Jurkat, Clone E6-1 (cell line): Measurements from ENCODE around the gene SYT13.
"Not testable (repeated sequence)": the region's sequence is repeated elsewhere in the genome, so short reads cannot be mapped to it uniquely, and the experiment has no call there.

Experiments used
- DNase-seq: peaks from one replicate; pipeline ENCODE4 v3.0.0-alpha.2; 2011; ENCODE audit warnings: low read depth, low spot score
- H3K4me3 ChIP-seq: 2 replicates; pipeline ENCODE4 v1.5.1; 2011; ENCODE audit warnings: mild to moderate bottlenecking, low read length, control low read depth, moderate library complexity

Gene SYT13

GRCh38 chr11:45316258-45316657 is 30.1 kb upstream of the SYT13 start:
- no peak for DNase-seq
- no peak overlapping the region for H3K4me3 ChIP-seq

GRCh38 chr11:45314900-45315299 is 28.8 kb upstream of the SYT13 start:
- DNase-seq, result no peak
- no peak overlapping the region for H3K4me3 ChIP-seq

- no peak for DNase-seq
- no peak overlapping the region for H3K4me3 ChIP-seq
Observed at GRCh38 chr11:45313171-45313865, 27.2 kb upstream of the SYT13 start.

GRCh38 chr11:45305874-45306623 is 19.9 kb upstream of the SYT13 start:
- no peak for DNase-seq
- H3K4me3 ChIP-seq, result no peak overlapping the region

GRCh38 chr11:45304992-45305335 is 18.8 kb upstream of the SYT13 start:
- H3K4me3 ChIP-seq, result no peak overlapping the region

GRCh38 chr11:45304111-45304991 is 18.2 kb upstream of the SYT13 start:
- DNase-seq, result no peak
- H3K4me3 ChIP-seq, result no peak overlapping the region

More at GRCh38 chr11:45304992-45305335, 18.8 kb upstream of the SYT13 start:
- DNase-seq, result no peak

GRCh38 chr11:45303316-45303715 is 17.2 kb upstream of the SYT13 start:
- DNase-seq, result no peak
- no peak overlapping the region for H3K4me3 ChIP-seq

- no peak overlapping the region for H3K4me3 ChIP-seq
- no peak for DNase-seq
Observed at GRCh38 chr11:45301537-45302246, 15.6 kb upstream of the SYT13 start.

- no peak overlapping the region for H3K4me3 ChIP-seq
- no peak for DNase-seq
Observed at GRCh38 chr11:45300715-45301114, 14.6 kb upstream of the SYT13 start.

- DNase-seq, result no peak
- H3K4me3 ChIP-seq, result no peak overlapping the region
Observed at GRCh38 chr11:45298718-45299117, 12.6 kb upstream of the SYT13 start.

GRCh38 chr11:45296075-45296474 is 9.9 kb upstream of the SYT13 start:
- no peak overlapping the region for H3K4me3 ChIP-seq
- DNase-seq, result no peak

GRCh38 chr11:45294499-45294898 is 8.4 kb upstream of the SYT13 start:
- no peak for DNase-seq
- H3K4me3 ChIP-seq, result no peak overlapping the region

GRCh38 chr11:45293566-45294192 is 7.5 kb upstream of the SYT13 start:
- peak; percentile 72 for DNase-seq
- not testable (repeated sequence) for H3K4me3 ChIP-seq

- no peak overlapping the region for H3K4me3 ChIP-seq
- DNase-seq, result no peak
Observed at GRCh38 chr11:45290586-45290985, 4.4 kb upstream of the SYT13 start.

GRCh38 chr11:45289369-45289768 is 3.2 kb upstream of the SYT13 start:
- no peak for DNase-seq
- no peak overlapping the region for H3K4me3 ChIP-seq

GRCh38 chr11:45288339-45288738 is 2.2 kb upstream of the SYT13 start:
- H3K4me3 ChIP-seq, result no peak overlapping the region
- no peak for DNase-seq

- DNase-seq, result no peak
- H3K4me3 ChIP-seq, result no peak overlapping the region
Observed at GRCh38 chr11:45287316-45287903, 1.3 kb upstream of the SYT13 start.

- H3K4me3 ChIP-seq, result no peak overlapping the region
- no peak for DNase-seq
Observed at GRCh38 chr11:45285250-45285828, 802 bp downstream of the SYT13 start.
